Adipocyte (in vitro differentiated cells): ENCODE data around the gene P4HA2.
"Not testable (repeated sequence)": the region's sequence is repeated elsewhere in the genome, so short reads cannot be mapped to it uniquely, and the experiment has no call there.

Experiments
- DNase-seq: peaks from one replicate; pipeline ENCODE4 v3.0.0-alpha.2; 2015; ENCODE audit warnings: low read depth
- H3K27me3 ChIP-seq: replicated peaks from 2 replicates; pipeline ENCODE4 v1.7.0; 2013; ENCODE audit warnings: mild to moderate bottlenecking, low read length, moderate library complexity; ENCODE audit not compliant: control insufficient read depth, insufficient read depth
- H3K36me3 ChIP-seq: 2 replicates; pipeline ENCODE4 v1.7.0; 2013; ENCODE audit warnings: low read length, mild to moderate bottlenecking, moderate library complexity; ENCODE audit not compliant: control insufficient read depth, insufficient read depth, severe bottlenecking
- H3K4me1 ChIP-seq: 2 replicates; pipeline ENCODE4 v1.7.0; 2013; ENCODE audit warnings: mild to moderate bottlenecking, low read length, moderate library complexity; ENCODE audit not compliant: control insufficient read depth, insufficient read depth
- H3K4me3 ChIP-seq: 2 replicates; pipeline ENCODE4 v1.7.0; 2013; ENCODE audit warnings: mild to moderate bottlenecking, low read length, moderate library complexity
- H3K9ac ChIP-seq: 2 replicates; pipeline ENCODE4 v1.7.0; 2013; ENCODE audit warnings: mild to moderate bottlenecking, low read length, moderate library complexity
- H3K9me3 ChIP-seq: 2 replicates; pipeline ENCODE4 v1.7.0; 2013; ENCODE audit warnings: mild to moderate bottlenecking, low read length, moderate library complexity; ENCODE audit not compliant: control insufficient read depth

P4HA2 gene

DNA sequence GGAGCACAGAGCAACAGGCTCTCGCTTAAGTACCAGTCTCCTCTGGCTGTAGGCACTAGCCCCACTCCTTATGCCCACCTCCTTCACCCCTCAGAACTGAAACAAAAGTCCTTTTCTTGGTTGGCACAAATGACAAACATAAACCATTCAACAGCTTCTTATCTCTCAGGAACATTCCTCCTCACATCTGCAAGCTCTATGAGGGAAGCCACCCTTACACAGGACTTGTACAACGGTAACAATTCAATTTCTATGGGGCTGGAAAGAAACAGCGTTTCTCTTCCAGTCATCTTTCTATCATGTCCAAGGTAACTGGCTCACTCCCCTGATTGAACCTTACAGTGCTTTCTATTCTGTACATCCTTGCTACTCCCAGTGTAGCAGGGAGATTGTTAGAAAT, 80.0 kb downstream of the P4HA2 start:
- no peaks in the 10 kb centered on the region for H3K36me3 ChIP-seq
- H3K27me3 ChIP-seq: no peaks in the 10 kb centered on the region

DNA sequence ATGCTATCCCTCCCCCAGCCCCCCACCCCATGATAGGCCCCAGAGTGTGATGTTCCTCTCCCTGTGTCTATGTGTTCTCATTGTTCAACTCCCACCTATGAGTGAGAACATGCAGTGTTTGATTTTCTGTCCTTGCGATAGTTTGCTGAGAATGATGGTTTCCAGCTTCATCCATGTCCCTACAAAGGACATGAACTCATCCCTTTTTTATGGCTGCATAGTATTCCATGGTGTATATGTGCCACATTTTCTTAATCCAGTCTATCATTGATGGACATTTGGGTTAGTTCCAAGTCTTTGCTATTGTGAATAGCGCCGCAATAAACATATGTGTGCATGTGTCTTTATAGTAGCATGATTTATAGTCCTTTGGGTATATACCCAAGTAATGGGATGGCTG, 82.3 kb downstream of the P4HA2 start:
- peaks cover 49% of the 10 kb centered on the region for H3K9me3 ChIP-seq
- not testable (repeated sequence) for H3K9ac ChIP-seq, DNase-seq, H3K4me3 ChIP-seq, H3K36me3 ChIP-seq, H3K27me3 ChIP-seq, H3K4me1 ChIP-seq

More for the DNA sequence above, 80.0 kb downstream of the P4HA2 start:
- H3K9ac ChIP-seq: no peak overlapping the region
- H3K4me3 ChIP-seq: no peak overlapping the region
- peaks cover 28% of the 10 kb centered on the region for H3K9me3 ChIP-seq
- no peak for DNase-seq
- no peaks in the 10 kb centered on the region for H3K4me1 ChIP-seq

DNA sequence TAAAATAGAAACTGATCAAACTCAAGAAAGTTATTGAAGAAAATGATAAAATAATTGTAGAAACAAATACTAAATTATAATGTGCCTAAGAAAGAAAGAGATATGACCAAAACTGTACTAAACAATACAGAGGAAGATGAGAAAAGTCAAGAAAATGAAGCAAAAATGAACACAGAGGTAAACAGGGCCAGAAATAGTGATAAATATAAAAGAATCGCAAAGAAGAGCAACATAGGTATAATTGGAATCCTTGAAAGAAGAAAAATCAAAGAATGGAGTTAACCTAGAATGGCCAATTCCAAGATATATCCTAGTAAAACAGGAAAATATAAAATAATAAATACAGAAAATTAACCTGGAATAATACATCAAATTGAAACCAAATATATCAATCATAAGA, 84.5 kb downstream of the P4HA2 start:
- no peak overlapping the region for H3K4me3 ChIP-seq

DNA sequence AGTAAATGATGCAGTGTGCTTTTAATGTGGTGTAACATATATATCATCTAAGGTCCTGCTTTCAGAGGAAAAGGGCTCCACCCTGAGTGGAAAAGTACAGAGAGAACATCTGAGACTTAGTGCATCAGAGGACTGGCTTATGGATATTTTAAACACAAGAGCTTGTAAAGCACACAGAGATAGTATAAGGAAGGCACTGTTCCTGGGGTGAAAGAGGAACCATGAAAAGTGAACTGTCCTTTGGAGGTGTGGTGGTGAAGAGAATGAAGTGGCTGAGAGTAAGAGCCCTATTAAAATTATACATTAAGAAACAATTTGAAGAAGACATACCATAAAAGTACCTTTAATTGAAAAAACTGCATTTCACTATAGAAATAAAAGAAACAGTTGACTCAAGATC, 85.2 kb downstream of the P4HA2 start:
- peaks cover 57% of the 10 kb centered on the region for H3K9me3 ChIP-seq
- H3K27me3 ChIP-seq: no peaks in the 10 kb centered on the region
- no peak for DNase-seq
- H3K9ac ChIP-seq: no peak overlapping the region
- H3K4me1 ChIP-seq: peaks cover under 1% of the 10 kb centered on the region
- H3K4me3 ChIP-seq: no peak overlapping the region
- H3K36me3 ChIP-seq: no peaks in the 10 kb centered on the region

More for the DNA sequence above, 84.5 kb downstream of the P4HA2 start:
- Histone ChIP-seq H3K9ac (no peak overlapping the region), H3K4me1 (no peaks in the 10 kb centered on the region), H3K9me3 (peaks cover 57% of the 10 kb centered on the region), H3K36me3 (no peaks in the 10 kb centered on the region), H3K27me3 (no peaks in the 10 kb centered on the region)
- DNase-seq: no peak
